GM19193 (cell line): ENCODE data around the gene PLA2G2E.

Experiments used
- POLR2A ChIP-seq: IDR thresholded peaks from 4 replicates; pipeline ENCODE4 v1.6.1; 2011; ENCODE audit not compliant: insufficient read depth, insufficient read length; ENCODE audit errors: extremely low read depth

Gene PLA2G2E

GRCh38 chr1:19923137-19923952 is at the start of gene PLA2G2E:
Gene PLA2G2E, minus strand, starts transcription at chr1:19923617. Its CDS starts 58 bp downstream, at chr1:19923559.
- TF ChIP-seq POLR2A = no peak

GRCh38 chr1:19971664-19972063 is 48.2 kb upstream of the PLA2G2E start:
- TF ChIP-seq POLR2A = no peak

GRCh38 chr1:19969898-19970660 is 46.7 kb upstream of the PLA2G2E start:
- TF ChIP-seq POLR2A = no peak

GRCh38 chr1:19967808-19968207 is 44.4 kb upstream of the PLA2G2E start:
- no peak for TF ChIP-seq POLR2A

- no peak for TF ChIP-seq POLR2A
These were observed 41.1 kb upstream of the PLA2G2E start for GRCh38 chr1:19964542-19964941.

GRCh38 chr1:19963636-19964035 is 40.2 kb upstream of the PLA2G2E start:
- TF ChIP-seq POLR2A = no peak

GRCh38 chr1:19960591-19960990 is 37.2 kb upstream of the PLA2G2E start:
- no peak for TF ChIP-seq POLR2A

- TF ChIP-seq POLR2A = no peak
These were observed 34.4 kb upstream of the PLA2G2E start for GRCh38 chr1:19957779-19958178.

- no peak for TF ChIP-seq POLR2A
These were observed 32.2 kb upstream of the PLA2G2E start for GRCh38 chr1:19955534-19956170.

- no peak for TF ChIP-seq POLR2A
These were observed 30.6 kb upstream of the PLA2G2E start for GRCh38 chr1:19954059-19954458.

GRCh38 chr1:19949016-19949415 is 25.6 kb upstream of the PLA2G2E start:
- no peak for TF ChIP-seq POLR2A

- no peak for TF ChIP-seq POLR2A
These were observed 23.6 kb upstream of the PLA2G2E start for GRCh38 chr1:19946971-19947370.

GRCh38 chr1:19946331-19946751 is 22.9 kb upstream of the PLA2G2E start:
- no peak for TF ChIP-seq POLR2A

- TF ChIP-seq POLR2A = no peak
These were observed 22.5 kb upstream of the PLA2G2E start for GRCh38 chr1:19945914-19946313.

- no peak for TF ChIP-seq POLR2A
These were observed 19.2 kb upstream of the PLA2G2E start for GRCh38 chr1:19942657-19943056.
